ENCODE measurements around the gene SMCP. TPM values are rescaled to one million over a fixed set of nuclear protein-coding genes. Genes with fewer than 3 reads are reported as not detected.

SMCP gene
- total RNA-seq, result not detected

GRCh38 chr1:152878042-152878441 is at the start of gene SMCP:
Gene SMCP, plus strand, starts transcription at chr1:152878322. Its CDS starts 6,101 bp downstream, at chr1:152884423.
- DNase-seq (ENCODE audit: low spot score in 2 of 2) (no peak), FAIRE-seq (no peak)

- DNase-seq (ENCODE audit: low spot score in 2 of 2) (no peak), FAIRE-seq (no peak)
Measured at GRCh38 chr1:152836870-152837269, 41.3 kb upstream of the SMCP start.

GRCh38 chr1:152842556-152842955 is 35.6 kb upstream of the SMCP start, which contains the start of gene LCE6A:
Gene LCE6A, plus strand, starts transcription at chr1:152842856. Its CDS starts 665 bp downstream, at chr1:152843521.
- FAIRE-seq, result no peak
- no peak for DNase-seq (ENCODE audit: low spot score in 2 of 2)

- no peak for FAIRE-seq
- no peak for DNase-seq (ENCODE audit: low spot score in 2 of 2)
Measured at GRCh38 chr1:152855661-152856060, 22.5 kb upstream of the SMCP start.

- no peak for FAIRE-seq
- no peak for DNase-seq (ENCODE audit: low spot score in 2 of 2)
Measured at GRCh38 chr1:152858062-152858461, 20.1 kb upstream of the SMCP start.

GRCh38 chr1:152859696-152860095 is 18.4 kb upstream of the SMCP start, which contains the start of gene LCE7A:
Gene LCE7A, plus strand, starts transcription at chr1:152859996. Its CDS starts 702 bp downstream, at chr1:152860698.
- DNase-seq (ENCODE audit: low spot score in 2 of 2) (no peak), FAIRE-seq (no peak)

GRCh38 chr1:152860129-152860528 is 18.0 kb upstream of the SMCP start:
- no peak for FAIRE-seq
- DNase-seq (ENCODE audit: low spot score in 2 of 2), result no peak

GRCh38 chr1:152861374-152861773 is 16.7 kb upstream of the SMCP start:
- FAIRE-seq (no peak), DNase-seq (ENCODE audit: low spot score in 2 of 2) (no peak)

GRCh38 chr1:152864443-152864842 is 13.7 kb upstream of the SMCP start:
- FAIRE-seq (no peak), DNase-seq (ENCODE audit: low spot score in 2 of 2) (no peak)

GRCh38 chr1:152866321-152866720 is 11.8 kb upstream of the SMCP start:
- no peak for DNase-seq (ENCODE audit: low spot score in 2 of 2)
- FAIRE-seq, result no peak

GRCh38 chr1:152869808-152870419 is 8.2 kb upstream of the SMCP start:
- DNase-seq (ENCODE audit: low spot score in 2 of 2), result peak; percentile 23 to 63
- FAIRE-seq, result peak; percentile 43

- no peak for FAIRE-seq
- no peak for DNase-seq (ENCODE audit: low spot score in 2 of 2)
Measured at GRCh38 chr1:152870831-152871730, 7.0 kb upstream of the SMCP start.

GRCh38 chr1:152871731-152872126 is 6.4 kb upstream of the SMCP start:
- FAIRE-seq, result no peak

GRCh38 chr1:152873495-152873894 is 4.6 kb upstream of the SMCP start:
- DNase-seq (ENCODE audit: low spot score in 2 of 2) (no peak), FAIRE-seq (no peak)

More at GRCh38 chr1:152871731-152872126, 6.4 kb upstream of the SMCP start:
- DNase-seq (ENCODE audit: low spot score in 2 of 2), result no peak

GRCh38 chr1:152876827-152877226 is 1.3 kb upstream of the SMCP start:
- DNase-seq (ENCODE audit: low spot score in 2 of 2), result no peak
- no peak for FAIRE-seq

GRCh38 chr1:152879559-152880198 is 1.6 kb downstream of the SMCP start:
- DNase-seq (ENCODE audit: low spot score in 2 of 2), result no peak
- FAIRE-seq, result no peak

GRCh38 chr1:152880316-152880715 is 2.2 kb downstream of the SMCP start:
- DNase-seq (ENCODE audit: low spot score in 2 of 2) (no peak), FAIRE-seq (no peak)

- FAIRE-seq, result no peak
- DNase-seq (ENCODE audit: low spot score in 2 of 2), result no peak
Measured at GRCh38 chr1:152880907-152881306, 2.8 kb downstream of the SMCP start.

GRCh38 chr1:152884085-152884484 is 6.0 kb downstream of the SMCP start:
- DNase-seq (ENCODE audit: low spot score in 2 of 2) (no peak), FAIRE-seq (no peak)

GRCh38 chr1:152884506-152884905 is 6.4 kb downstream of the SMCP start:
- no peak for DNase-seq (ENCODE audit: low spot score in 2 of 2)
- FAIRE-seq, result no peak

GRCh38 chr1:152884966-152885624 is 7.0 kb downstream of the SMCP start:
- no peak for FAIRE-seq
- no peak for DNase-seq (ENCODE audit: low spot score in 2 of 2)

All from frontal cortex (tissue), 4 donors.